Astrocyte (in vitro differentiated cells and primary cell): Measurements from ENCODE around the gene P4HA3. TPM values are rescaled to one million over a fixed set of nuclear protein-coding genes. Genes with fewer than 3 reads are reported as not detected.

Experiments used
- DNase-seq: peaks from one replicate; pipeline ENCODE4 v3.0.0-alpha.2; 2010; ENCODE audit warnings: low read depth
- FAIRE-seq: peaks from 2 replicates; lab custom pipeline; 2011; peaks lifted over from hg19 to GRCh38; lab: Jason Lieb, UNC
- H2AFZ ChIP-seq: 2 replicates; pipeline ENCODE4 v1.6.0; 2012; ENCODE audit warnings: low read depth, low read length, inconsistent platforms
- H3K27ac ChIP-seq: 2 replicates; pipeline ENCODE4 v1.5.1; 2011; ENCODE audit warnings: low read depth, low read length, inconsistent platforms
- H3K27me3 ChIP-seq: 2 replicates; pipeline ENCODE4 v1.6.0; 2011; ENCODE audit warnings: low read length, inconsistent platforms; ENCODE audit not compliant: insufficient read depth
- H3K36me3 ChIP-seq: 2 replicates; pipeline ENCODE4 v1.5.1; 2011; ENCODE audit warnings: low read length, inconsistent platforms; ENCODE audit not compliant: insufficient read depth
- H3K4me1 ChIP-seq: 2 replicates; pipeline ENCODE4 v1.5.1; 2011; ENCODE audit warnings: low read length, inconsistent platforms; ENCODE audit not compliant: insufficient read depth
- H3K4me2 ChIP-seq: 2 replicates; pipeline ENCODE4 v1.6.0; 2012; ENCODE audit warnings: low read length, inconsistent platforms
- H3K4me3 ChIP-seq: 2 replicates; pipeline ENCODE4 v1.5.1; 2011; ENCODE audit warnings: low read depth, mild to moderate bottlenecking, low read length, inconsistent platforms; ENCODE audit not compliant: insufficient read depth
- H3K79me2 ChIP-seq: 2 replicates; pipeline ENCODE4 v1.6.0; 2012; ENCODE audit warnings: mild to moderate bottlenecking, low read length, inconsistent platforms; ENCODE audit not compliant: insufficient read depth
- H3K9ac ChIP-seq: 2 replicates; pipeline ENCODE4 v1.6.0; 2012; ENCODE audit warnings: mild to moderate bottlenecking, low read length, inconsistent platforms
- H3K9me3 ChIP-seq: 2 replicates; pipeline ENCODE4 v1.5.1; 2012; ENCODE audit warnings: low read depth, mild to moderate bottlenecking, low read length, inconsistent platforms; ENCODE audit not compliant: insufficient read depth
- H4K20me1 ChIP-seq: 2 replicates; pipeline ENCODE4 v1.6.0; 2012; ENCODE audit warnings: low read length, inconsistent platforms; ENCODE audit not compliant: insufficient read depth
- H3K27ac Mint-ChIP-seq: one replicate; pipeline ENCODE4 v1.8.0; 2021; ENCODE audit warnings: mild to moderate bottlenecking, mixed read lengths; ENCODE audit not compliant: unreplicated experiment
- H3K27me3 Mint-ChIP-seq: one replicate; pipeline ENCODE4 v1.8.0; 2021; ENCODE audit warnings: low read depth, mixed read lengths; ENCODE audit not compliant: unreplicated experiment
- H3K36me3 Mint-ChIP-seq: one replicate; pipeline ENCODE4 v1.8.0; 2021; ENCODE audit warnings: low read depth, mixed read lengths; ENCODE audit not compliant: unreplicated experiment
- H3K4me1 Mint-ChIP-seq: one replicate; pipeline ENCODE4 v1.8.0; 2021; ENCODE audit warnings: low read depth, mixed read lengths; ENCODE audit not compliant: unreplicated experiment
- H3K4me3 Mint-ChIP-seq: one replicate; pipeline ENCODE4 v1.8.0; 2021; ENCODE audit warnings: mild to moderate bottlenecking, moderate library complexity, mixed read lengths; ENCODE audit not compliant: unreplicated experiment
- H3K9me3 Mint-ChIP-seq: one replicate; pipeline ENCODE4 v1.8.0; 2021; ENCODE audit warnings: mild to moderate bottlenecking, mixed read lengths; ENCODE audit not compliant: unreplicated experiment
- CTCF ChIP-seq: IDR thresholded peaks from 2 replicates; pipeline ENCODE4 v1.5.1; 2011; ENCODE audit warnings: low read depth, mild to moderate bottlenecking, inconsistent platforms, low read length, moderate library complexity; ENCODE audit not compliant: insufficient read depth
- EZH2 ChIP-seq: IDR thresholded peaks from 2 replicates; pipeline ENCODE4 v1.6.1; 2012; ENCODE audit warnings: mild to moderate bottlenecking, low read length, inconsistent platforms; ENCODE audit not compliant: insufficient read depth
- total RNA-seq: library from RNA; stranded (reverse); gene quantifications from 2 replicates; pipeline ENCODE4 v1.2.1, GENCODE V29; 2021

P4HA3 gene
- total RNA-seq, 1 donor from 2014 or later, result 3.3 TPM

- H3K9me3 ChIP-seq, result no peaks in the 10 kb centered on the region
- H3K9me3 Mint-ChIP-seq, result peaks cover 15% of the 10 kb centered on the region
- no peaks in the 10 kb centered on the region for H3K36me3 Mint-ChIP-seq
- no peaks in the 10 kb centered on the region for H3K27me3 ChIP-seq
- H3K4me1 ChIP-seq, result peaks cover 29% of the 10 kb centered on the region
- no peak overlapping the region for H3K4me3 ChIP-seq
- no peaks in the 10 kb centered on the region for H3K79me2 ChIP-seq
- peak overlapping the region; percentile 50 for H3K4me2 ChIP-seq
- no peaks in the 10 kb centered on the region for H3K36me3 ChIP-seq
- peak overlapping the region; percentile 62 for H3K9ac ChIP-seq
- H3K27me3 Mint-ChIP-seq, result no peaks in the 10 kb centered on the region
- DNase-seq (peak; percentile 92), FAIRE-seq (peak; percentile 70)
- peak overlapping the region; percentile 20 for H3K4me3 Mint-ChIP-seq
- peak overlapping the region; percentile 88 for H3K27ac ChIP-seq
- peaks cover 19% of the 10 kb centered on the region for H3K4me1 Mint-ChIP-seq
- TF ChIP-seq CTCF, result no peak
- H2AFZ ChIP-seq, result no peak overlapping the region
- H4K20me1 ChIP-seq, result no peaks in the 10 kb centered on the region
- H3K27ac Mint-ChIP-seq, result peak overlapping the region; percentile 87
Measured at GRCh38 chr11:74319139-74319816, 7.8 kb upstream of the P4HA3 start.

- H3K4me1 ChIP-seq, result peaks cover 29% of the 10 kb centered on the region
- no peak overlapping the region for H2AFZ ChIP-seq
- DNase-seq, result peak; percentile 81
- no peaks in the 10 kb centered on the region for H3K27me3 ChIP-seq
- peak overlapping the region; percentile 88 for H3K27ac ChIP-seq
- no peak overlapping the region for H3K4me3 ChIP-seq
- H3K9me3 ChIP-seq, result no peaks in the 10 kb centered on the region
- peak overlapping the region; percentile 62 for H3K9ac ChIP-seq
- no peaks in the 10 kb centered on the region for H3K36me3 ChIP-seq
- peaks cover 19% of the 10 kb centered on the region for H3K4me1 Mint-ChIP-seq
- H4K20me1 ChIP-seq, result no peaks in the 10 kb centered on the region
- peak; percentile 9 for FAIRE-seq
- no peaks in the 10 kb centered on the region for H3K36me3 Mint-ChIP-seq
- H3K79me2 ChIP-seq, result no peaks in the 10 kb centered on the region
- H3K9me3 Mint-ChIP-seq, result peaks cover 15% of the 10 kb centered on the region
- TF ChIP-seq CTCF, result peak; percentile 12
- no peak for TF ChIP-seq EZH2
- H3K4me2 ChIP-seq, result peak overlapping the region; percentile 50
- H3K27ac Mint-ChIP-seq, result peak overlapping the region; percentile 87
- no peak overlapping the region for H3K4me3 Mint-ChIP-seq
- H3K27me3 Mint-ChIP-seq, result no peaks in the 10 kb centered on the region
Measured at GRCh38 chr11:74318241-74318932, 6.9 kb upstream of the P4HA3 start.
